Measurements from ENCODE around the gene PATE3.

DNA sequence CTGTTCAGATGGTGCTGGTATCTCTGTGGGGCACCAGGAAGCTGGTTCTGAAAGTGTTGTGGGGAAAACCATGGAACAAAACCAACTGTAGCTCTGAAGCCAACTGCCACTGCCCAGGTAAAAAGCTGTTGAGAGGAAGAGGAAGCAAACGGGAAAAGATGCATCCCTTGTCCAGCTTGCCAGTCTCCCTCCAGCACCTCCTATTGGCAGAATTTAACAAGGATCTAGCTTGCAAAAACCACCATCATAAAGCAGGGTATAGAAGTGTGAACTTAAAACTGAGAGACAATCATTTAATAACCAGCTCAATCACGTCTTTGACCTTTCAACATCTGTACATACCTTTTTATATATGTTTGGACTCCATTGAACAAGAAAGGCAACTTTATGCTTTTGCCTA, 37.3 kb upstream of the PATE3 start:
- no peak for TF ChIP-seq CTCF (IDR thresholded peaks at IDR 0.05; ENCODE audit: low read length)
- TF ChIP-seq EZH2 (optimal IDR thresholded peaks at IDR 0.05; ENCODE audit: low read depth, low read length), result no peak
